HFFc6 (cell line): ENCODE measurements around the gene DHRS13. TPM values are rescaled to one million over a fixed set of nuclear protein-coding genes. Genes with fewer than 3 reads are reported as not detected.

ENCODE experiments used
- DNase-seq: peaks from one replicate; pipeline ENCODE4 v3.0.0-alpha.2; 2018
- H3K27ac Mint-ChIP-seq: 2 replicates; pipeline ENCODE4 v1.8.0; 2020; ENCODE audit warnings: mild to moderate bottlenecking, mixed read lengths
- H3K27me3 Mint-ChIP-seq: 2 replicates; pipeline ENCODE4 v1.8.0; 2021; ENCODE audit warnings: mild to moderate bottlenecking, moderate library complexity, mixed read lengths; ENCODE audit not compliant: insufficient read depth
- H3K36me3 Mint-ChIP-seq: 2 replicates; pipeline ENCODE4 v1.8.0; 2021; ENCODE audit warnings: low read depth, mixed read lengths
- H3K4me1 Mint-ChIP-seq: 2 replicates; pipeline ENCODE4 v1.8.0; 2020; ENCODE audit warnings: low read depth, mixed read lengths
- H3K4me3 Mint-ChIP-seq: 2 replicates; pipeline ENCODE4 v1.8.0; 2020; ENCODE audit warnings: mild to moderate bottlenecking, moderate library complexity, mixed read lengths
- H3K9me3 Mint-ChIP-seq: 2 replicates; pipeline ENCODE4 v1.8.0; 2020; ENCODE audit warnings: mild to moderate bottlenecking, mixed read lengths
- CTCF ChIP-seq: fragments of 200-600 bp; sonication (generic); IDR thresholded peaks from 2 replicates; pipeline ENCODE4 v1.5.0; 2021; ENCODE audit warnings: antibody characterized with exemption, mild to moderate bottlenecking
- total RNA-seq, 6 experiments: library from RNA; stranded (reverse); fragmentation: NEBNext Ultra II Directional; extraction: Animal tissue kit (Norgen Biotek cat#: 25700); gene quantifications; 2 replicates in 1 of 6; 3 replicates in 5 of 6; pipeline ENCODE4 v1.2.3, GENCODE V29; 2021

The DHRS13 gene
- total RNA-seq, 6 experiments from 2014 or later: 1.5 to 3.0 (median 2.2) TPM

GRCh38 chr17:28912281-28912937 lies 9.5 kb upstream of the DHRS13 start:
- Mint-ChIP-seq H3K27ac (no peak overlapping the region), H3K36me3 (peaks cover 41% of the 10 kb centered on the region), H3K4me1 (peaks cover 40% of the 10 kb centered on the region), H3K4me3 (no peak overlapping the region), H3K9me3 (peaks cover 4% of the 10 kb centered on the region; the same call in 1 of the 2 replicates), H3K27me3 (no peaks in the 10 kb centered on the region; the same call in 1 of the 2 replicates)
- TF ChIP-seq CTCF: peak; percentile 55
- DNase-seq: no peak

- peaks cover 44% of the 10 kb centered on the region for H3K36me3 Mint-ChIP-seq
- no peak for TF ChIP-seq CTCF
- no peak overlapping the region for H3K4me3 Mint-ChIP-seq
- peaks cover 42% of the 10 kb centered on the region for H3K4me1 Mint-ChIP-seq
- DNase-seq: no peak
- H3K27ac Mint-ChIP-seq: no peak overlapping the region
- H3K9me3 Mint-ChIP-seq: peaks cover 4% of the 10 kb centered on the region; the same call in 1 of the 2 replicates
- peaks cover 3% of the 10 kb centered on the region; the same call in 1 of the 2 replicates for H3K27me3 Mint-ChIP-seq
Measured at GRCh38 chr17:28911411-28912045, 8.6 kb upstream of the DHRS13 start.

- peaks cover 42% of the 10 kb centered on the region for H3K4me1 Mint-ChIP-seq
- no peak overlapping the region for H3K4me3 Mint-ChIP-seq
- peaks cover 4% of the 10 kb centered on the region; the same call in 1 of the 2 replicates for H3K9me3 Mint-ChIP-seq
- TF ChIP-seq CTCF: no peak
- H3K36me3 Mint-ChIP-seq: peaks cover 34% of the 10 kb centered on the region
- no peak overlapping the region; the same call in 1 of the 2 replicates for H3K27ac Mint-ChIP-seq
- peaks cover 3% of the 10 kb centered on the region; the same call in 1 of the 2 replicates for H3K27me3 Mint-ChIP-seq
- DNase-seq: no peak
Measured at GRCh38 chr17:28910534-28910933, 7.7 kb upstream of the DHRS13 start.

DNA sequence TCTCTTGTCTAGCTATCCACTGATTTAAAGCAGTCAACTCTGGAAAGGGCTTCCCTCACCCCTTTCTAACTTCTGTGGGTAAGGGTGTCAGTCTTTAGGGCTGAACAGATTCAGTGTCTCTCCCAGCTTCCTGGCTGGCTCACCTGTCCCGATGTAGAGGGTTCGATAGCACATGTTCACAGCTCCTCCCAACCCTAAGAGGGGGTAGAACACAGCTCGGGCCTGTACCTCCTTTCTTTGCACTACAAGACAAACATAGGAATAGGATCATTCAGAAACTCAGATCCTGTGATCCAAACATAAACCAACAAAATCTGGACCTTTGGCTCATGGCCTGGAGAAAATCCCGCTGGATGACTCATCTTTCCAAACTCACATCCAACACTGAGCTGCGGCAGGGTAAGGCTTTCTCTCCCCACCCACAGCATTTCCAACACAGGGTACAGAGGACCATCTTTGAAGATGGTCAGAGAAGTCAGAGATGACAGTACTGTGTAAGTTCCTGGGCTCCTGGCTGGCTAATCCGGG lies 5.8 kb upstream of the DHRS13 start:
- peaks cover 17% of the 10 kb centered on the region for H3K36me3 Mint-ChIP-seq
- H3K27me3 Mint-ChIP-seq: peaks cover 3% of the 10 kb centered on the region; the same call in 1 of the 2 replicates
- peaks cover 31% of the 10 kb centered on the region for H3K4me1 Mint-ChIP-seq
- peak overlapping the region; percentile 46 for H3K4me3 Mint-ChIP-seq
- DNase-seq: peak; percentile 61
- H3K9me3 Mint-ChIP-seq: no peaks in the 10 kb centered on the region
- TF ChIP-seq CTCF: no peak
- H3K27ac Mint-ChIP-seq: peak overlapping the region; percentile 82

DNA sequence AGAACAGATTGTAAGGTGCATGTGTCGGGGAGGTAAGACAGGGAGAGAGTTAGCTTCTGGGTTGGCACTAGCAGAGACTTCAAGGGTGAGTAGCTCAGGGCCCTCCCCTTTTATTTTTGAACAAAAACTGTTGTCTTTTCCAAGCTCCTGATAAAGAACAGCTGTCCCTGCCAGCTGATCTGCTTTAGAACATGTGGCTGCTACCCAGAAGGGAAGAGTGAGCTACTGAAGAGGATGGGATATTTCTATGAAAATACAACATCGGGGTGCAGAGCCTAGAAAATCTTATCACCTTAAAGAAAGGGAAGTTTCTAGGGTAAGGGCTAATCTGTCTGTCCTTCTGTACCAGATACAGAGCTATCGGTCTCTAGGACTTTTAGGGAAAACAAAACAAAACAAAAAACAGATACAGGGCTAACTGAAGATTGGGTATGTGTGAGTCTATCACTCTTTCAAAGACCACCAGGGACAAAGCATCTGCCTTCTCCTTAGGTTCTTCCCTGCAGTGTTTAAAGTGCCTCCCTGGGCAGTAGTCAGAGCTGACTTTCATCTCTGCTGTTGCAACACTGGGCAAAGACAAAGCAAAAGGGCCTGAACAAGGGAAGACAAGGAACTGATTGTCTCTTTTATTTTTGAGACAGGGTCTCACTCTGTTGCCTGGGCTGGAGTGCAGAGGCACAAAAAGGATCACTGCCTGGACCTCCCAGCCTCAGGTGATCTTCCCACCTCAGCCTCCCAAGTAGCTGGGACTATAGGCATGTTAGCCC lies 5.0 kb upstream of the DHRS13 start:
- H3K27ac Mint-ChIP-seq: peak overlapping the region; percentile 48
- DNase-seq: no peak
- no peak overlapping the region for H3K4me3 Mint-ChIP-seq
- TF ChIP-seq CTCF: no peak
- peaks cover 31% of the 10 kb centered on the region for H3K4me1 Mint-ChIP-seq
- peaks cover 5% of the 10 kb centered on the region for H3K27me3 Mint-ChIP-seq
- H3K9me3 Mint-ChIP-seq: no peaks in the 10 kb centered on the region
- H3K36me3 Mint-ChIP-seq: peaks cover 14% of the 10 kb centered on the region
